HuH-7 (cell line): Measurements from ENCODE around the gene KRT2.

Source experiments
- DNase-seq: peaks from one replicate; pipeline ENCODE4 v3.0.0; 2011; ENCODE audit warnings: low spot score

The KRT2 gene

DNA sequence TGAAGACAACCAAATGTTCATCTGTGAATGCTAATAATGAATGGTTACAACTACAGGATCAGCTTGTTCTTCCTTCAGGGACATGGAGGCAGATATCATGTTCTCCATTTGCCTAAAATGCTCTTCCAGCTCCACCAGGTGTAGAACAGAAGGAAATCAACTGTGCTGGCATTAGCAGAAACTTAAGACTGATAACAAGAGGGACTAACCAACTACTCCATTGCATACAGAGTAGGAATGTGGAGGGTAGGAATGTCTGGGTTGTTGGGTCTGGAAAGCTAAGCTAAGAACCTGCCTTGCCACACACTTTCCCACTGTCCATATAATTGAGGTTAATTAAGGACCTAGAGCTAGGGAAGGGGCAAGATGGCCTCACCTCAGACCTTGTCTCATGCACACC, 11.4 kb upstream of the KRT2 start:
- DNase-seq, result no peak

DNA sequence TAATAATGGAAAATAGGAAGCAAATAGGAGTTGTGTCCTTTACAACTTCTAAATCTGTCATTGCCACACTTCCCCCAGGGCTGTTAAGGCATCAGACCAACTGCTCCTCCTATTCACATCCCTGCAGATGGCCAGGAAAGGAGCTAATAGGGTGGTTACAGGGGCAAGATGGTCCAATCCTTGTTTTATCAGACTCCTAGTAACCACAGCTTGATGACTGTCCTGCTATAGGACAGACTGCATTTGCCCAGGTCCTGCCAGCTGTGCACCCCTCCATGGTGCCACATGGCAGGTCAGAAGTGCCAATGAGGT, 10.9 kb upstream of the KRT2 start:
- DNase-seq, result no peak

DNA sequence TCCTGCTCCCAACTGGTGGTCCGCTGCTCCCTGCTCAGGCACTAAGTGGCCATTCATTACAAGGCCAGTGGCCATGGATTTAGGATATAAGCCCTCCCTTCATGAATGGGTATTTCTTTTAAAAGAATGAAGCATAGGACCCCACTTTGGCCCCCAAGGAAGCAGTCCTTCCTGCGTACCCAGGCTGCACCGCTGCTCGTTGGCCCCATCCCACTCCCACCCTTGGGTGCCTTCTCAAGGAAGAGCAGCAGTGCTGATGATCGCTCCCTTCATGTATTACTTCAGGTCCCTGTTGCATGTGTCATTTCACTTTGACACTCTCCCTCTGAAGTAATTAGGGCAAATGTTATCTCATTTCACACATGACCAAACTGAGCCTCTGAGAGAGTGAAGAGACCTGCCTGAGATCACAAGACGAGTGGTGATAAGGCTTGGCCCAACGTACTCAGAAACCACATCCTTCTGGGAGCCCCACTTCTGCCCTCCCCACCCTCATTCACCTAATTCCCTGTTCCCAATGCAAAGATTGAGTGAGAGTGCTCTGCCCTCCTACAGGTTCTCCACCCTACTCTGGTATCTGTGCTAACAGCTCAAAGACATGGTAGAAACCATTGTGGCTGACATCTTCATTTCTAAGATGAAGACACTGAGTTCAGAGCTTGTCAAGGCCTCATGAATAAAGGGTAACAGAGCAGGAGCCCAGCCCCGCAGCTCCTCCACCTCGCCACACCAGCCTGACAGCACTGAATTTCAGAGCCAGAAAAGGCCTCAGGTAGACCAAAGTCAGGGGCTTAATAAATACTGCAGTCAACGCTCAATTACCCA, 10.3 kb upstream of the KRT2 start:
- DNase-seq, result no peak

DNA sequence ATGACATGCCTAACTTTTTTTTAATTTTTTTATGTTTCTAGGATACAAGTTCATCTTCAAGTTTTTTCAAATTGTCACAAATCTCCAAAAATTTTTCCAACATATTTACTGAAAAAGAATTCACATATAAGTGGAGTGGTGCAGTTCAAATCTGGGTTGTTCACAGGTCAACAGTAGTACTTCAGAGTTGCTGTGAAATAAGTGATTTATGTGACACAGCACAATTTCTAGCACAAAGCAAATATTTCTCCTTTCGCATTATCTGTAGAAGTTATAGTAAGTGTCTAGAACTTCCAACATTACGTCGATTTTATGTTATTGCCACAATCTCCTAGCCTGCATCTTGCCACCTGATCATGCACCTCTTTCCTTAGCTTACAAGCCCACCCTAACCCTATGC, 9.7 kb upstream of the KRT2 start:
- no peak for DNase-seq

DNA sequence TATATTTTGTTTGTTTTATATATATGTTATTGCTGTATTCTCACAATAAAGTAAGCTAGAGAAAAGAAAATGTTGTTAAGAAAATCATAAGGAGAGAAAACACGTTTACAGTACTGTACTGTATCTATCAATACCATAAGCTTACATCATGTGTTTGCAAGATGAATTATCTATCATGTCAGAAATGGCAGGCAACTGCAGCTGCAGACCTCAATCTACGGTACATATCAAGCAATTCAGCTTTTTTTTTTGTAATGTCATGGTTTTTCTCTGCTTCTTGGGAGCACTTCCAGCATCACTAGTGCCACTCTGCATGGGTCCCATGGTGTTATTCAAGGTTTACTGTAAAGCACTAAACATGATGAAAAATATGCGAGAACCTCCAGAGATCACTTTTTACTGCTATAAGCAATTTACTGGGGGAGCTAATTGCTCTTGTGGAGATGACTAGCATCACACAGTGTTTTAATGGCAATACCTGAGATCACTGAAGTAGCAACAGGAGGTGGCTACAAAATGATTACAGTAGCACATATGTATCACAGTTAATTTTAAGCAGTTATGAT, 9.0 kb upstream of the KRT2 start:
- no peak for DNase-seq

DNA sequence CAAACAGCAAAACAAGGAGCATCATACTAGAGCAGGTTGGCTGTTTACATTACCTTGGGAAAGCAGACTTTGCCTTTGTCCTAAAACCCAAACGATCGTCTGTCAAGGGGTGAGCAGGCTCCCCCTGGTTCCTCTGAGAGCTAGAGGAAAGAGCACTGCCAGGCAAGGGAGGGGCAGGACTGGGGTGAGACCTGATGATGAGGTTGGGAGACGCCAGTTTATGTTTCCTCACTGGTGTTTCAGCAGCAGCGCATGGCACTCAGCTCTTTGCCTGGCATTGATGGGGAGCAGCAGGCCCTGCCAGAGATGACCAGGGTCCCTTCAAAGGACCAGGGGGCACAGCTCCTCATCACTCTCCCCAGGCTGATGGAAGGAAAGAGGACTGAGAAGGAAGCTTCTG, 7.9 kb upstream of the KRT2 start:
- DNase-seq, result no peak

DNA sequence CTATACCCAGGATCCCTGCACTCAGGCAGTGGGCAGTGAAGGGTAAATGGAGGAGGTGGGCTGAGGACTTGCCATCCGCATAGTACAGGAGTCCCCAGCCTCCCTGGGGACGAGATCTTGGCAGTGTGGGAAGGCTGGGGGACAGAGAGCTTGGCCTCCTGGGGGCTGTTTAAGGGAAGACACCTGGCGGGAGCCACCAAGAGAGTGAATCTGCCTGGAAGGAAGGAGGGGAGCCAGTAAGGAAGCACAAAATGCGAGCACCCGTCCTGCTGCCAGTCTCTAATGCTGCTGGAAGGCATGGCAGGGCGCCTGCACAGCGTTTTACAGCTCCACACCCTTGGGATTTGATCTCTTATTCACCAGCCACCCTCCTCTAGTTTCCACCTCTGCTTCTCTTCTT, 7.4 kb upstream of the KRT2 start:
- no peak for DNase-seq

DNA sequence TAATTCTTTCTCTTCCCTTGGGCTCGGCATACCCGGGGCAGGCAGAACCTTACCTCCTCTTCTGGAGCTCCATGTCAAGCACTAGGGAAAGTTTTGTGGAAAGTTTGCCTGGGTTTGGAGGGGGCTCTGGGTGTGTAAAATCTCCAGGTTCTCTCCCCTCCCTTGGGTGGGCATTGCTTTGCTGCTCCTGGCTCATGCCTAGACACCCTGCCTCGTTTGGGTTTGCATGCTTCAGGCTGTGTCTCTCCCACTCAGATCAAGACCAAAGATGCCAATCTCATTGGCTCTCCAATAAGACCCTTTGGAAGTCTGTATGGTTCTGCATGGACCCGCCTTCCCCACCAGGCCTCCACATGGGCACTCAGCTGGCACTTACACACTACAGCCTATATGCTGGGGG, 6.2 kb upstream of the KRT2 start:
- no peak for DNase-seq

DNA sequence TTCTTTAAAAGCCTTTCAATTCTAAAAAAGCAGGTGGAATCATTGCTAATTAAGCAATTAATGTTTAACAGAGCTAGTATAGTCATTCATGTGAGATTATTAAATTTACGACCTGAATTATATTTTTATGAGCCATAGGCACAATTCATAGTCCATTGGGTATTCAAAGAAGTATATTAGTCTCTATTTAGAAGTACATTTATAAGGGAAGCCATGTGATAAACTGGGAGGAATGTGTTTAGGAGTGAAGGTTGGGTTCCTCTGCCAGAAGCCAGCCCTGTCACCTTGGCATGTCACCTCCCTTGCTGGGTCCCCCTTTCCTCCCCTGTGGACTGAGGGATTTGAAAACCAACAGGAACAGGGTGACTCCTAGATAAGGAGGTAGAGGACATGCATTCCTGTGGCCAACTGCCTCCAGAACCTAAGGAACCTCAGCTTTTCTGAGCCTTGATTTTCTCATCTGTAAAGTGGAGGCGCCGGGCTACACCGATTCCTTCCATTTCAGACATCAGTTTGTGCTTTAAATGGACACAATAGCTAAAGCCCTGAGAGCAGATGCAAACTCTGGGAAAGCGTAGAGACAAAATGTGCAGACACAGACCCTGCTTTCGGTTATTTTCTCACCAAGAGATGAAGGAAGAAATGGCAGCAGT, 5.4 kb upstream of the KRT2 start:
- DNase-seq, result no peak

DNA sequence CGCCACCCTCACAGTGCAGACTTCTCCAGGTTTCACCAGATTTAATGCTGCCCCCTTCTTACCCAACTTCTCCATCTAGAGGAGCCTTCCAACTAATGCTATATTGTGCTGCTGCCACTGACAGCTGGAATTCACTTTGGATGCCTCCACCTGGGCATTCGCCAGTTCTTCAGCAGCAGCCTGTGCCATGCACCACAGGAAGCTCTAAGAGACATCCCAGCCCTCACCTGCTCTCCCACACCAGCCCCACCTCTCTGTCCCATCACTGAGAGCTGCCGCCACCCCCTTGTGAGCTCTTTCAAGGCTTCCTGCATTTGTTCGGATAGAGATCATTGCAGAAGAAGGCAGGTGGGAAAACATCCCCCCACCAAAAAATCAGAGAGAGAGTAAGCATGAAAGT, 4.6 kb upstream of the KRT2 start:
- DNase-seq, result no peak

DNA sequence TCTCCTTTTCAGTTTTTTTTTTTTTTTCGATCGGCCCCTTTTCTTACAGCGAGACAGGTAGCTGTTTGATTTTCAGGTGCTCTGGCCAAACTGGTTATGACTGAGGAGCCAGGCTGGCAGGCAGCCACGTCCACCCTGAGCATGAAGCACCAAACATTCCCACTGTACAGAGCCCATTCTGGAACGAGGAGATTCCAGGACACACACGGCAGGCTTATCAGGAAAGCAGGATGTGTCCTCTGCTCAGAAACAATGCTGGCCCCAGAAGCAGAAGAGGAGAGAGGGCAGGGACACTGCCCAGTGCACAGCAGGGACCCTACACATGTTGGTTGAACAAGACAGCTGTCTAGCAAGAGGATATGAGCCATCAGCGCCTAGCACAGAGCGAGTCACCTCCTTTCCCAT, 3.7 kb upstream of the KRT2 start:
- no peak for DNase-seq

DNA sequence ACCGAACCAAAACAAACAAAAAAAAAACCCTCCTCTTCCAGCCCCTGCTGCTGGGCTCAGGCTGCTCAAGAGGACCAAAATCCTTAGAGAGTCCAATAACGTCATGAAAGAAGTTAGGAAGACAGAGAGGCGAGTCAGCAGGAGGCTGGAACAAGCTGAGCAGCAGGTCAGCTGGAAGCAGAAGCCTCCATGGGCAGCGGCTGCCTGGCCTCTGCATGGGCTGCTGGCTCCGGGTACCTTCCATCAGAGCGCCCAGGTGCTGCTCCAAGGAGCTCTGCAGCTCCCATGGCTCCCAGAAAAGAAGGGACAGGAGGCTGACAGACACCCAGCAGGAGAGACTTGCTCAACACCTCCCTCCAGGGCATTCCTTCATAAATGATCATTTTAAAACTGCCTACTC, 3.2 kb upstream of the KRT2 start:
- no peak for DNase-seq

DNA sequence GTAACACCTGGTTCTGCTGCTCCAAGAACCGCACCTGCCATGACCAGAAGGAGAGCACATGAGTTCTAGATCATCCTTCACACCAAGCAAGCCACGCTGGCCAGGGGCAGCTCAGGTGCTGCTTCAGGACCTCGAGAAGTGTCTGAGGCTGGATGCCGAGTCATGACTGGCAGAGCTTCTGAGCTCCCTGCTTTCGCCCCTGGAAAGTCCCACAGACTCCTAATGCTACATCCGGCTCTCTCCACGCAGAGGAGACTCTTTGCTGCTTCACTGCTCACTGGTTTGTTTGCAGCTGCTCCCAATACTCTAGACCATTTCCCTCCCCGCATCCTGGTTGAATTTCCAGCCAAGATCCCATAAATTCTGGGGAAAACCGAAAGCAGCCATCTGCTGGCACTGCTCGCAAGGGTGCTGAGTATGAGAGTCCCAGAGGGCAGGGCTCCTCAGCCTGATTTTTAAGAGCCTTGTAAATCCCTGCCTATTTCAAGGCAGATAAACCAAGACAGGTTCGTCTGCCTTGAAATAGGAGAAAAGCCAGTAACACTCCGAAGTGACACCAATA, 1.4 kb downstream of the KRT2 start:
- DNase-seq, result no peak

DNA sequence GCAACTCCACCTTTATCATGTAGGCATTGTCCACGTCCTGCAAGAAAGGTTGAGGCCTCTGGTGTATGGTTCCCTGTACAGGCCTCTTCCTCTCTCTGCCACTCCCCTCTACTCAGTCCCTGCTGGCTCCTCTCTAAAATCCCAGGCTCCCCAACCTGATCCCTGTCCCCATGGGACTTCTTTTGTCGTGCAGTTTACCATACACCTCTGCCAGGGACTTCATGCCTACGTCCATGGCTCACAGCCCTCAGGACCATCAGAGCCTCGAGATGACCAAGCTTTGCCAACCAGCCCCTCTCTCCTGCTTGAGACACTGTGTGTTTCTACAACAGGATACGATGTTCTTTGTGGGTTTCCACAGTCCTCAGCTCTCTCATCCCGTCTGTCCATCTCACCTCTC, 2.9 kb downstream of the KRT2 start:
- DNase-seq, result no peak

DNA sequence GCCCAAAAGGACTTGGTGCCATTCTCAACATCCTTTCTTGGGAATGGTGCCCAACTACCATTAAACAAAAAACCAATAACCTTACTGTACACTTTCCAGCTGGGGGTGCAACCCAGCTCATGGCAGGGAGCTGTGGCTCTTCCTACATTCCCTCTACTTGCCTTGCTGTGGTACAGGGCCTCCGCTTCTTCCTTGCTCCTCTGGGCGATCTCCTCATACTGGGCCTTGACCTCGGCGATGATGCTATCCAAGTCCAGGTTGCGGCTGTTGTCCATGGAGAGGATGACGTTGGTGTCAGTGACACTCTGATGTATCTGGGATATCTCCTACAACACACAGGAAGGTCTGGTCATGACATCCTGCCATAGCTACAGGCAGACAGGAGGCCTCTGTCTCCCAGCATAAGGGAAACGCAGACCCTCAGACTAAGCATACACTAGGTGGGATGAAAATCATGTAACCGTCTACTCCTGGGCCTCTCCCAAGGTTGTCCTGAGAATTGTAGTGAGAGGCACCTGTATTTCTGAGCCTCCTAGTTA, 3.9 kb downstream of the KRT2 start:
- DNase-seq, result no peak

DNA sequence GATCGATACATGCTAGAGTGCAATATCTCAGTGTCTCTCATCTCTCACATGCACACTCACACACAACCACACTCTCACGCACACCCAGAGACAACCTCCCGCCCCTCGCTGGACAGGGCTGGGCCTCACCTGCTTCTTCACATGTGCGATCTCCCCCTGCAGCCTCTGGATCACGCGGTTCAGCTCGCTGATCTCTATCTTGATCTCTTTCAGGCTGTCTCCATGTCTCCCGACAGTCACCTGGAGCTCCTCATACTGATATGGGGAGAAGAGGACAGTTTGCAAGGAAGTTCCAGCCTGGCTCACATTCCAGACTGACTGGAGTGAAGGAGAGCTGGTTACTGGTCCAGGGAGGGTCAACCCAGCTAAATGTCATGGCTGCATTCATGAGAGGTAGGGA, 4.4 kb downstream of the KRT2 start:
- DNase-seq, result no peak

DNA sequence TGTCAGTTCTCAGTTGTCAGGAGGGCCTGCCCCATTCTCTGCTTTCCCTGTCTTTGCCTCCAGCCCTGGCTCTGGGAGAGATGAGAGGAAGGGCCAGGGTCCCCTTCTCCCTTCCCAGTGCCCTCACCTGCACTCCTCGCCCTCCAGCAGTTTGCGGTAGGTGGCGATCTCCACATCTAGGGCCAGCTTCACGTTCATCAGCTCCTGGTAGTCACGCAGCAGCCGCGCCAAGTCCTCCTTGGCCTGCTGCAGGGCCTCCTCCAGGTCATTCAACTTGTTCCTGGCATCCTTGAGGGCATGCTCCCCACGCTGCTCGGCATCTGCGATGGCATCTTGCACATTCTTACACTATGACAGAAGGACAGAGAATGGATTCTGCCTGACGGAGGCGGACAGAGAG, 5.4 kb downstream of the KRT2 start:
- DNase-seq, result no peak

DNA sequence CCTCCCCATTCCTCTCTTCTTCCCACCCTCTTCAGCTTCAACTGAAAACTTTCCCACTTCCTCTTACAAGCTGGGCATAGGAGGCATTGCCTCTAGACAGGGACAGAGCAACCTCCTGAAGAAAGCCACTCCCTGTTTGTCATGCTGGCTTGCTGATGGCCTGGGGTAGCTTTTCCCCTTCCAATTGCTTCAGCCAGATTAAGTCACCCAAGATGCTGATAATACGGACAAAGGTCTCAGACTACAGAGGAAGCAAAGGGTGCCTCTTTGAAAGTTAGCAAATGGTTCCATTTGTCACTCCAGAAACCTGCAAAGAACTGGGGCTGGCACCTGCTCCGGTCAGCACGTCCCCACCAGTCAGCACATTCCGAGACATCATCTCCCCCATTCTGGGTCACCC, 6.0 kb downstream of the KRT2 start:
- DNase-seq, result no peak

DNA sequence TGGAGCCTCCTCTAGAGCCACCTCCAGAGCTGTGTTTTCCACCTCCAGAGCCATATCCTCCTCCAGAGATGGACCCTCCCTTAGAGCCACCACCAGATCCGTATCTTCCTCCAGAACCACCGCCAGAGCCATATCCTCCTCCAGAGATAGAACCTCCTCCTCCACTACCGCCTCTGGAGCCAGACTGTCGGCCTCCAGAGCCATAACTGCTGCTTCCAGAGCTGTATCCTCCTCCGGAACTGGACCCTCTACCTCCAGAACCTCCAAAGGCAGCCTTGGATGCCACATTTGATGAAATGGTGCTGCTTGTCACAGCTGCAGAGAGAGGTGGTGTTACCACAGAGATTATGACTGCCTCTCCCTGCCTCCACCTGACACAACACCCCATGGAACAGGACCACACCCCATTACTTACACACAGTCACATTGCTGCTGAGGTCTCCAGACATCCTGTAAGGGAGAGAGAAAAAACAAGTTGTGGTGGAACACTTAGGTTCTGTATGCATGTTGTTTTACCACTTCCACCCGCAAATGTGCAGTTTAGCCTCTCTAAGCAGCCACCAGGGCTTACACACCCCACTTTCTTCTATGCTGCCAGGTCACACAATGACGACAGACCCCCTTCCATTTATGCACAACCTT, 6.8 kb downstream of the KRT2 start:
- no peak for DNase-seq

DNA sequence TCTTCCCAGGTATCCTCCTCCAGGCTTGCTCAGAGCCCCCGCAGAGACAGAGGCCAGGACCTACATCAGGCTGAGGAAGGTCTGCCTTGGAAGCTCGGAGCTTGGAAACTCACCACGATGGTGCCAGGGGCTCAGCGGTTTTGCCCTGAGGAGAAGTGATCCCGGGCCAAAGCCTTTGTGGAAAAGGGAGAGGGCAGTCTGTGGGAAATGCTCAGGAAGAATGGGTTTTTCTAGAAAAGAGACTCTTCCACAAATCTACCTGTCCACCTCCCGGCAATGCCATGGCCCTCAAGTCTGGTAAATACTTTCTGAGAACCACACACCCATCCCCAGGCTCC, 8.0 kb downstream of the KRT2 start:
- DNase-seq, result no peak

DNA sequence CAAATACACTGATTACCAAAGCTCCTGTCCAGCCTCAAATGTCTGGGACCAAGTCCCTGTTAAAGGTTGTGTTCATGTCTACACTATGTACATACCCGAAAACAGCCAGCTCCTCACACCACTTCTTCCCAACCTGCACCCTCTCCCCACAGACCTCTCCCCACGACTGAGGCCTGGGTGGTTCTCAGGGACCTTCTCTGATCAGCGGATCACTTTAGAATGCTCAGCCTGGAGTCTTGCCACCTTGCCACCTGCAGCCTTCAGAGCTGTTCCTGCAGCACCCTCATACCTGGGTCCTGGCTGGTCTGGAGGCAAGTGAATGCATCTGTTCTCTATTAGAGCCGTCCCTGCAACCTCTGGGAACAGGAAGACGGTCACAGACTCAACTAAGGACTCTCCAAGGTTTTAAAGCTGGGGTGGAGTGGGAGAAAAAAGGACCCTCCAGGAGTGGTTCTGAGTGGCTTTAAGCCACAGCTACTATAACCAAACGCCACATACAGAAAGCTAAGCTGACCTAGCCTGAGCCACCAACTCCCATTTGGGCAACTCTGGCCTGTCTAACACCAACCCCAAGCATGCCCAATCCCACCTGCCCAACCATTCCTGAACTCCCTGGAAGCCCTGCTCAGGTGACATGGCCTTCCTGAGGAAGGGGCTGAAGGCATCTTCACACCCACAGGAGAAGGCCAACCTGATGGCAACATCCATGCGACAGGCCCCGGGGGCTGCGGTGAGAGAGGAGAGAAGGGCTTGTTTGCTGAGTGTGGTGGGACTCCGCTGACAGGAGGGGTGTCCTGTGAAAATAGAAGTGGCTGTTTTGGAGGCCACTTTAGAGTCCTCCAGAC, 8.6 kb downstream of the KRT2 start:
- no peak for DNase-seq

DNA sequence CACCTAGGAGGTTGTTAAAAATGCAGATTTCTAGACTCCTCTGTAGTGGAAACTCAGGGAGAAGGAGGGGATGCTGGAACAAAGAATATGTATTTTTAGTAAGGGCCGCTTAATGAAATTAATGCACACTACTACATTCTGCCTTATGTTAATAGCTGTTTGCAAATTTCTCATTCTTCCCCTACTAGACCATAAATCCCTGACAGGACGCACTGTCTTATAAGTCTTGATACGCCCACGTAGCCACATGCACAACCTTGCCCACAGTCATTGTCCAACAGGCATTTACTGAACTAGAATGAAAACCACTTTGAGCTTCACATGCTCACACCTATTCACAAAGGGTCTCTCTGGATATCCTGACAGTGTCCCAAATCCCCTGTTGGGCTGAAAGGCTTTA, 10.5 kb downstream of the KRT2 start:
- no peak for DNase-seq
